SU-DHL-6 (cell line): ENCODE results near the gene MPV17L2.

Experiments used
- H2AFZ ChIP-seq: fragments of 200-600 bp; sonication (generic); 2 replicates; pipeline ENCODE4 v1.6.1; 2014; ENCODE audit warnings: low read depth, mild to moderate bottlenecking, moderate library complexity, mixed read lengths, antibody characterized with exemption, low read length; ENCODE audit not compliant: severe bottlenecking
- H3F3A ChIP-seq: fragments of 200-600 bp; shearing (Covaris generic); 2 replicates; pipeline ENCODE4 v1.6.0; 2016; ENCODE audit warnings: antibody characterized with exemption, mild to moderate bottlenecking; ENCODE audit not compliant: insufficient read depth
- H3K27ac ChIP-seq: fragments of 200-600 bp; sonication (generic); 2 replicates; pipeline ENCODE4 v1.5.1; 2016; ENCODE audit warnings: low read depth, mild to moderate bottlenecking, low read length, moderate library complexity, mixed read lengths
- H3K27me3 ChIP-seq: fragments of 200-600 bp; sonication (generic), shearing (Covaris generic); 2 replicates; pipeline ENCODE4 v1.6.0; 2014; ENCODE audit warnings: mild to moderate bottlenecking, low read length
- H3K36me3 ChIP-seq: fragments of 200-600 bp; sonication (generic); 2 replicates; pipeline ENCODE4 v1.6.1; 2014; ENCODE audit warnings: mild to moderate bottlenecking, low read length, mixed read lengths
- H3K4me2 ChIP-seq: fragments of 300-600, 200-600 bp; shearing (Covaris generic), sonication (generic); 2 replicates; pipeline ENCODE4 v1.6.0; 2014; ENCODE audit warnings: low read length, low read depth, mild to moderate bottlenecking; ENCODE audit not compliant: poor library complexity, severe bottlenecking
- H3K4me3 ChIP-seq: fragments of 200-600 bp; sonication (generic); 2 replicates; pipeline ENCODE4 v1.5.1; 2014; ENCODE audit warnings: antibody characterized with exemption, low read length, mild to moderate bottlenecking, mixed read lengths; ENCODE audit not compliant: insufficient read depth, poor library complexity, severe bottlenecking
- H3K79me2 ChIP-seq: fragments of 200-600 bp; sonication (generic); 2 replicates; pipeline ENCODE4 v1.6.1; 2014; ENCODE audit warnings: mild to moderate bottlenecking, low read length, moderate library complexity; ENCODE audit not compliant: insufficient read depth
- H3K9ac ChIP-seq: fragments of 200-600 bp; sonication (generic); 2 replicates; pipeline ENCODE4 v1.7.0; 2014; ENCODE audit warnings: mild to moderate bottlenecking, low read length
- H3K9me2 ChIP-seq: fragments of 200-600 bp; sonication (generic); replicated peaks from 2 replicates; pipeline ENCODE4 v1.6.1; 2014; ENCODE audit warnings: low read length; ENCODE audit not compliant: insufficient read depth
- H3K9me3 ChIP-seq: fragments of 200-600 bp; sonication (generic); 2 replicates; pipeline ENCODE4 v1.6.1; 2014; ENCODE audit warnings: low read length, mixed read lengths; ENCODE audit not compliant: insufficient read depth
- H4K20me1 ChIP-seq: fragments of 200-600 bp; sonication (generic); 2 replicates; pipeline ENCODE4 v1.6.1; 2014; ENCODE audit warnings: low read depth, mild to moderate bottlenecking, antibody characterized with exemption, low read length, moderate library complexity, mixed read lengths
- EZH2phosphoT487 ChIP-seq: fragments of 200-600 bp; sonication (generic), shearing (Covaris generic); conservative IDR thresholded peaks from 2 replicates; pipeline ENCODE4 v1.6.1; 2018; ENCODE audit warnings: mild to moderate bottlenecking, antibody characterized with exemption, low read length, moderate library complexity, mixed read lengths
- TF ChIP-seq, protein P1 (sequence below): fragments of 200-600 bp; sonication (generic); IDR thresholded peaks from one replicate; pipeline ENCODE4 v1.5.1; 2017; ENCODE audit warnings: antibody characterized with exemption, mild to moderate bottlenecking, low read length, moderate library complexity; ENCODE audit not compliant: insufficient read depth, poor library complexity, severe bottlenecking

MPV17L2 gene

DNA sequence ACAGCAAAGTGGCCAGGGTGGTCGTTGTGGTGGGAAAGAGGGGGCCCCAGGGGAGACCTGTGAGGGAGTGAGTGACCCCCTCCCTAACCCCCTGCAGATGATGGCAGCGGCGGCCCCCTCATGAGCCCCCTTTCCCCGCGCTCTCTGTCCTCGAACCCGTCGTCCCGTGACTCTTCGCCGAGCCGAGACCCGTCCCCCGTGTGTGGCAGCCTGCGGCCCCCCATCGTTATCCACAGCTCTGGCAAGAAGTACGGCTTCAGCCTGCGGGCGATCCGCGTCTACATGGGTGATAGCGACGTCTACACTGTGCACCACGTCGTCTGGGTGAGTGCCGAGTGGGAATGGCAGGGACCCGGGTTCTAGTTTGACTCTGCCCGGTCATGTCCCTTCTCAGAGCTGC is 48.1 kb upstream of the MPV17L2 start:
- Histone ChIP-seq H3K4me2 (no peak overlapping the region), H4K20me1 (no peaks in the 10 kb centered on the region), H3K9me2 (no peaks in the 10 kb centered on the region), H3K9ac (no peak overlapping the region), H3K9me3 (no peaks in the 10 kb centered on the region), H3K27me3 (no peaks in the 10 kb centered on the region), H3K27ac (no peak overlapping the region), H3K36me3 (peaks cover 6% of the 10 kb centered on the region; the same call in 1 of the 2 replicates), H3K79me2 (no peaks in the 10 kb centered on the region), H3K4me3 (no peak overlapping the region), H3F3A (no peaks in the 10 kb centered on the region), H2AFZ (no peak overlapping the region)
- no peak for TF ChIP-seq EZH2phosphoT487
- TF ChIP-seq, protein P1, sequence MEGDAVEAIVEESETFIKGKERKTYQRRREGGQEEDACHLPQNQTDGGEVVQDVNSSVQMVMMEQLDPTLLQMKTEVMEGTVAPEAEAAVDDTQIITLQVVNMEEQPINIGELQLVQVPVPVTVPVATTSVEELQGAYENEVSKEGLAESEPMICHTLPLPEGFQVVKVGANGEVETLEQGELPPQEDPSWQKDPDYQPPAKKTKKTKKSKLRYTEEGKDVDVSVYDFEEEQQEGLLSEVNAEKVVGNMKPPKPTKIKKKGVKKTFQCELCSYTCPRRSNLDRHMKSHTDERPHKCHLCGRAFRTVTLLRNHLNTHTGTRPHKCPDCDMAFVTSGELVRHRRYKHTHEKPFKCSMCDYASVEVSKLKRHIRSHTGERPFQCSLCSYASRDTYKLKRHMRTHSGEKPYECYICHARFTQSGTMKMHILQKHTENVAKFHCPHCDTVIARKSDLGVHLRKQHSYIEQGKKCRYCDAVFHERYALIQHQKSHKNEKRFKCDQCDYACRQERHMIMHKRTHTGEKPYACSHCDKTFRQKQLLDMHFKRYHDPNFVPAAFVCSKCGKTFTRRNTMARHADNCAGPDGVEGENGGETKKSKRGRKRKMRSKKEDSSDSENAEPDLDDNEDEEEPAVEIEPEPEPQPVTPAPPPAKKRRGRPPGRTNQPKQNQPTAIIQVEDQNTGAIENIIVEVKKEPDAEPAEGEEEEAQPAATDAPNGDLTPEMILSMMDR: no peak

GRCh38 chr19:18145391-18145999 is 47.5 kb upstream of the MPV17L2 start:
- Histone ChIP-seq H2AFZ (no peak overlapping the region), H3F3A (no peaks in the 10 kb centered on the region), H3K9ac (no peak overlapping the region), H3K27me3 (no peaks in the 10 kb centered on the region), H3K4me3 (no peak overlapping the region), H3K79me2 (no peaks in the 10 kb centered on the region), H3K27ac (no peak overlapping the region), H3K9me2 (no peaks in the 10 kb centered on the region), H4K20me1 (no peaks in the 10 kb centered on the region), H3K36me3 (peaks cover 3% of the 10 kb centered on the region; the same call in 1 of the 2 replicates), H3K4me2 (no peak overlapping the region), H3K9me3 (no peaks in the 10 kb centered on the region)
- no peak for TF ChIP-seq EZH2phosphoT487
- TF ChIP-seq, protein P1: no peak

GRCh38 chr19:18147396-18147795 is 45.6 kb upstream of the MPV17L2 start:
- no peaks in the 10 kb centered on the region for H3K9me3 ChIP-seq
- H3K27ac ChIP-seq: no peak overlapping the region
- TF ChIP-seq EZH2phosphoT487: no peak
- TF ChIP-seq, protein P1: no peak
- H3K9me2 ChIP-seq: no peaks in the 10 kb centered on the region
- no peak overlapping the region for H3K4me3 ChIP-seq
- H2AFZ ChIP-seq: no peak overlapping the region
- H4K20me1 ChIP-seq: no peaks in the 10 kb centered on the region
- no peak overlapping the region for H3K9ac ChIP-seq
- no peaks in the 10 kb centered on the region for H3K79me2 ChIP-seq
- no peaks in the 10 kb centered on the region for H3K27me3 ChIP-seq
- no peaks in the 10 kb centered on the region for H3K36me3 ChIP-seq
- 0 out of 2 replicates have a peak, but pooled peaks cover 3% of the 10 kb centered on the region for H3F3A ChIP-seq
- no peak overlapping the region for H3K4me2 ChIP-seq

DNA sequence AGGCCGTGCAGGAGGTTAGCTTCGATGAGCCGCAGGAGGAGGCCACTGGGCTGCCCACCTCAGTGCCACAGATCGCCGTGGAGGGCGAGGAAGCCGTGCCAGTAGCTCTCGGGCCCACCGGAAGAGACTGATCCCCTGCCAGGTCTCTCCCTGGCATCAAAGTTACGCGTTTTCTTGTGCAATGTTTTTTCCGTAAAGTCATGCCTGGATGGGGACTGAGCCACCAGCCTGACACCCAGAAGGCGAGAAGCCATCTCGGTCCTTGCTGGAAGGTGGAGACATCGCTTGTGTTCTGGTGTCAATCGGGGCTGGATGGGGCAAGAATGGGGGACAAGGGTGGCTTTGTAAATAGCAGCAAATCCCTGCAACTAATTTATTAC is 43.4 kb upstream of the MPV17L2 start:
- Histone ChIP-seq H3K9me3 (no peaks in the 10 kb centered on the region), H3K36me3 (no peaks in the 10 kb centered on the region), H3K4me2 (no peak overlapping the region), H3K27me3 (no peaks in the 10 kb centered on the region), H3K27ac (no peak overlapping the region), H3K4me3 (no peak overlapping the region), H3K9me2 (no peaks in the 10 kb centered on the region), H3K79me2 (peaks cover 14% of the 10 kb centered on the region), H4K20me1 (no peaks in the 10 kb centered on the region), H2AFZ (no peak overlapping the region), H3F3A (0 out of 2 replicates have a peak, but pooled peaks cover 3% of the 10 kb centered on the region), H3K9ac (no peak overlapping the region)
- TF ChIP-seq EZH2phosphoT487: no peak
- TF ChIP-seq, protein P1: no peak
